NAMALWA (cell line): ENCODE data around the gene TMCO4.

ENCODE experiments used
- DNase-seq: peaks from one replicate; pipeline ENCODE4 v3.0.0-alpha.2; 2015; ENCODE audit warnings: low spot score

Gene TMCO4

DNA sequence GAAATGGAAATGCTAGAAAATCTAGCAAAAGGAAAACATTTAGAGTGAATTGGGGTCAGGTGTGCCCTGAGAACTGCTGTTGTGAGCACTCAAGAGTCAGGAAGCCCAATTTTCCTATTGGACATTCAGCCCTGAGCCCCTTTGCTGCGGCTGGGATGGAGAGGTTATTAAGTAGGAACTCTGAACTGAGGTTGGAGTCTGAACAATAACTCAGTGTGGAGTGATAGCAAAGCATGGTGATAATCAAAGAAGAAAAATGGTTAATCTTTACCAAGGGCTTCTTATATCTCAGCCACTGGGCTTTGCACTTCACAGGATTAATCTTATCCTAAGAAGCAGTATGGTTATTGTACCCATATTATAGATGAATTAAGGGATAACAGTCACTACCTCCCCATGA lies 52.0 kb downstream of the TMCO4 start:
- no peak for DNase-seq

DNA sequence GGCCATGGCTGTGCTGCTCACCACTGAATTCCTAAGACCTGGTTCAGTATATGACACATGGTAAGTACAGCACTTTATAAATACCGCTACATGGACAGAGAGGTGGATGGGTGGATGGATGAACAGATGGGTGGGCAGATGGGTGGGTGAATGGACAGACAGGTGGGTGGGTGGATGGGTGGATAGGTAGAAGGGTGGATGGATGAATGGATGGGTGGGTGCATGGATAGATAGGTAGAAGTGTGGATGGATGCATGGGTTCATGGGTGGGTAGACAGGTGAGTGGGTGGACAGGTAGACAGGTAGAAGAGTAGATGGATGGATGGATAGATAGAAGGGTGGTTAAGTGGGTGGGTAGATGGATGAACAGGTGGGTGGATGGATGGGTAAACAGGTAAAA lies 54.8 kb downstream of the TMCO4 start:
- no peak for DNase-seq

DNA sequence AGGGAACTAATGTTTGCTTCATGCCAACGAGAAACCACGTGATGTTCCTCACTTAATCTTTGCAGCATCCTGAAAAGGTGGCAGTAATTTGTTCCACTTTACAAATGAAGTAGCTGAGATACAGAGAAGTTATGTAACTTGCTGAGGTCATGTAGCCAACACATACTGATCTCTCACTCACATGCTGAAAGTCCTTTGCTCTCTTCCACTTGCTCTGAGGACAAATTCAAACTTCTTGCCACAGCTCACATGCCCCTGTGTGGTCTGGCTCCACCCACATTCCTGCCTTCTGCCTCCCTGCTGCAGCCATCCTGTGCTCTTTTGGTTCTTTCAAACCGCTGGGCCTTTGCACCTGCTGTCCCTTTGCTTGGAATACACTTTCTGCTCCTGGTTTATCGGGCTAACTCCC lies 55.4 kb downstream of the TMCO4 start:
- no peak for DNase-seq

DNA sequence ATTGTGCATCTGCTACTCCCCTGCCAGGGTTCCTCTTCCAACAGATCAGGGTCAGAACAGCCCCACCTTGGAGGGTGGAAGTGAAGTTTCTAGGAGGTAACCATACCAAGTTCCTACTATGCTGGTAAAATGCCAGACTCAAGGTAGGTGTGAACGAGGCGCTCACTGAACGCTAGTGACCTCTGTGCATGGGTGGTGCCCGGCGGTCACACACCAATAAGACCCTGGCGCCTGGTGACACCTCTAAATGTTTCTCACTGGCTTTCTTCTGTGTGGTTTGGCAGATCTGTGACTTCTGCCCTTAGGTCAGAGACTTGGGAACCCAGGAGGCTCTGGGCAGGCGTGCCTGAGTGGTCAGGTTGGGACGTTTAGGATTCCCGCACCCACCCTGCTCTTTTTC lies 55.9 kb downstream of the TMCO4 start:
- DNase-seq: no peak

DNA sequence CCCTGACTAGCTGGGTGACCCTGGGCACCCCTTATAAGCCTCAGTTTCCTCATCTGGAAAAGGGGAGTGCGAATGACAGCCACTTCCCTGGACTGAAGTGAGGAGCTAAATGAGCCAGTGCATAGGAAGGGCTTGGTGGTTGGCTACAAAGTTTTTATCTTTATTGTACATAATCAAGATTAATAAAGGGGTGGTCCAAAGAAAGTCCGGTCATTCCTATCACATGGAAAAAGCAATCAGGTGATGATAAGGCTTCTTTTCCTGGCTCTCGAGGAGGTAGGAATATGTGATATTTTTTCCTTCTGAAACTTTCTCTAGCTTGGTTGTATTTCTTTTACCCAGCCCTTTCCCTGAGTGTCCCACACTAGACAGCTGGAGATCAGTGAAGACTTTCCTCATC lies 56.5 kb downstream of the TMCO4 start:
- no peak for DNase-seq

DNA sequence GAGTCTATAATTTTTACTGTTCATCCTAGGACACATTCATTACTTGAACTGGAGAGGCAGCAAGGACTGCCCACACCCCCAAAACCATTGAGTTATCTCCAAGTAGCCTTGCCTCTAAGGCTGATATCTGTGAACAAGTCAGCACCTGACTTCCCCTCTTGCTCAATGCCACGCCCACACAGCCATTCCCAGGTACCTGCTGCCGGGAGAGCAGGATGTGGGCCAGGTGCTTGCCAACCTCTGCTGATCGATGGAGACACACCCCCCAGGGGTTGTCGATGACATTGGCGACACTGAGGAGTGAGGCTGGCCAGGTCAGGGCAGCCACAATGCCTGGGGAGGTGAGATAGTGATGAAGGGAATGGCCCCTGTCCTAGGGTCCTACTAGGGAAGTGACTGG lies 60.1 kb downstream of the TMCO4 start:
- DNase-seq: no peak

DNA sequence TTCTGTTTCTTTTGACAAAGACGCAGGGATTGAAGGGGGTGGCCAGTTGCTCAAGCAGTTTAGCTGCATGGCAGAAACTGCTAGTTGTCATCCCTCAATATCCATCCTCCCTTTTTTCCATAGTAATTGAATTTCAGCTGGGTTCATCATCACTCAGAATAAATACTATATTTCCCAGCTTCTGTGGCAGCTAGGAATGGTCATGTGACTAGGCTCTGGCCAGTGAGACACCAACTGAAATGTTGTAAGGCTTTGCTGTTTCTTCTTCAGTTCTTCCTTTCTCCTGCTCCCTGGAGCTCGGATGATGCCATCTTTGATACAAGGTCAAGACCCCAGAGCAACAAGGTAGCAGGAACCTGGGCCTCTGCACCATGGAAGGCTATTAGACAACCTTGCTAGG lies 61.0 kb downstream of the TMCO4 start:
- no peak for DNase-seq

DNA sequence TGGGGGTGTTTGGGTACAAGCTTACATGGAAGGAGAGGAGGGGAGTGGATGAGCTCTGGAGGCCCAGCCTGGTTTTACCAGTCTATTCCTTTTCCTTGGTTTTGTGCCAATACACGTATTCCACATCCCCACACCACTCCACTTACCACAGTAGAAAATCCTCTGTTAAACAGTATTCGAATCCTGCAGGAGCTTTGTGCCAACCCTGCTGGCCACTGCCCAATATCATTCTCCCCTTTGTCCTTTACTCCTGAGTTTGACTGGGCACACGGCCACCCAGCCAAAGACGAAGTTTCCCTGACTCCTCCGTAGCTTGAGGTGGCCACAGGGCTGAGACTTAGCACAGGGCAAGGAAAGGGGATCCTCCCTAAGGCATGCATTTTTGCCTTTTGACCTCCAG lies 61.6 kb downstream of the TMCO4 start:
- DNase-seq: no peak

DNA sequence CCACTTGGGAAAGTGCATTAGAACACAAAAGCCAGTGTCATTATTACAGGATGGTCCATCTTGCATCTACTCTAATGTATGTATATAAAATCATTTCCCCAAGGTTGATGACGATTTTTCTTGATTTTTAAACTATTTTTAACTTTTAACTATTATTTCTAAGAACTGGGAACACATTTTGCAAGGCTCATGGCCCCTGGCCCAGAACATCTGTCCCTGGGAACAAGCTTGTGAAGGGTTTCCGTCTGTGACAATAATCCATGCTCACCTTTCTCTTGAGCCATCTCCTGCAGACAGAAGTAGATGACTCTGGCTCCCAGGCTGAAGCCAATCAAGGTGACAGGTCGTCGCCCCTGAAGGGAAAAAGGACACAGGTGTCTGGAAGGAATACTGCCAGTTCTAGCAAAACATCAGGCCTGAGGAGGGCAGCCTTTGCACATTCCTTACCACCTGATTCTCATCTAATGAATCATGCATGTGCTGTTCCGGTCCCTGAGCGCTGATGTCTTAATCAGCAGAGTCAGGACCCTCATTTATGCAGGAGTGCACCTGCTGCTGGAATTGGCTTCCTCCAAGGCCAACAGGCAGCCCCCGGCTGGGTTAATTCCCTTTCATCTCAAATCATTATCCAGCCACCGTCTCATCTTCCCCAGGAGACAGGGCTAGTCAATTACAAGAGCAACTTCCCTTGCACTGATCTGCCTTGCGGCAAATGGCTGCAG lies 62.5 kb downstream of the TMCO4 start:
- DNase-seq: no peak

DNA sequence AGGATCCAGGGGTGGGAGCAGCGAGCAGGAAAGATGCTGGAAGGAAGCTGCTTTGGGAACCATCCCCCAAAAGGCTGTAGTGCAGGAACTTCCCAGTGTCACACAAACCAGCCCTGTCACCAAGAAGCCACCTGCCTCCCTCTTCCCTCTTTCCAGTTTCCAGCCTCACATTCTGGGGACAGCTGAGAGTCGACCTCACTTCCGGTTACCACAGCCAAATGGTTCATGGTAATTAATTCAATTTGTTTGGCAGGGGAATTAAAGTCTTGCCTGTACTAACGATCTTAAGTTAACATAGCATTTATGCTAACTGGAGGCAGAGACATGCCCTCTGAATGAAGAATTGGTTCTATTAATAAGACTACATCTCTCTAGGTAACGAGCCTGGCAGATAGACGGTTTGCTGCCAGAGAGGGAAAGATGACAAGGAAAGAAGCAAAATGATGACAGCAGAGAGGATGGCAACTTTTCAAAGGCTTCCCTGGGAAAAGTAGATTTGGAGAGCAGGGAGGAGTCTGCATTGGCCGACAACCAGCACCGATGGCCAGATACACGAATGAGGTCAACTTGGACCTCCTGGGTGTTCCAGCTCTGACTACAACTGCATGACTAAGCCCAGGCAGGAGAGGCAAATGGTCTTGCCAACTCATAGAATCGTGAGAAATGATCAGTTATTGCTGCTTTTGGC lies 64.1 kb downstream of the TMCO4 start:
- no peak for DNase-seq

DNA sequence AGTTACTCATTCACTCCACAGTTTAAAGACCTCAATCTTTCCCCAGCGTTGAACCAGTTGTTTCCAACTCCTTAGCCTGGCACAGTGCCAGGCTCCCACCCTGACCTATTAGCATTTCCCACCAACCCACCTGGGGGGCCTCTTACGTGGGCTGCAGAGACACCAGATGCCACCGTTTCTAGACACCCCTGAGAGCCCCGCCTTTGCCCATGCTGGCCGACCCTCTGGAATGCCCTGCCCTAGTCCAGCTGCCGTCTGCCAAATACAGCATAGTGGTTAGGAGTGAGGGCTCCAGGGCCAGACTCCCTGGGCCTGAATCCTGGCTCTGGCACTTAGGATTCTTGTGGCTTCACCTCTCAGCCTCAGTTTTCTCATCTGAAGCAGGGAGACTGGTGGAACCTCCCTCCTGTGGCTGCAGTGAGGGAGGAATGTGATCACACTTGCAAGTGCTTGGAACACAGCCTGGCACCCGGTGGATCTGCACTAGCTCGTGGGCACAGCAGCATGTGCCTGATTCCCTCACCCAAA lies 65.2 kb downstream of the TMCO4 start:
- no peak for DNase-seq

DNA sequence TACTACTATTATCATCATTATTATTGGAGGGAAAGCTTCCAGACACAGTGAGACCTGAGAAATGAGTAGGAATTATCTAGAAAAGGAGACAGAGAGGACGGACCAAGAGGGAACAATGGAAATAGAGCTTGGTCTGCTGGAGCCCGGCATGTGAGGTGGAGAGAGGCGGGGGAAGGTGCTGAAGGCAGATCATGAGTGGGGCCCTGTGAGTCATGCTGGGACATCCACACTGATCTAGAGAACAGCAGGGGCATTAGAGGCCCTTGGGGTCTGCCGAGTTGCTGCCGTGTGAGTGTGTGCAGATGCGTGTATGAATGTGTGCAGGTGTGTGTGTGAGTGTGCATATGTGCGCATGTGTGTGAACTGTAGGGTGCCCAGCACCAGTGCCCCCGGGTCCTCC lies 65.7 kb downstream of the TMCO4 start:
- no peak for DNase-seq

DNA sequence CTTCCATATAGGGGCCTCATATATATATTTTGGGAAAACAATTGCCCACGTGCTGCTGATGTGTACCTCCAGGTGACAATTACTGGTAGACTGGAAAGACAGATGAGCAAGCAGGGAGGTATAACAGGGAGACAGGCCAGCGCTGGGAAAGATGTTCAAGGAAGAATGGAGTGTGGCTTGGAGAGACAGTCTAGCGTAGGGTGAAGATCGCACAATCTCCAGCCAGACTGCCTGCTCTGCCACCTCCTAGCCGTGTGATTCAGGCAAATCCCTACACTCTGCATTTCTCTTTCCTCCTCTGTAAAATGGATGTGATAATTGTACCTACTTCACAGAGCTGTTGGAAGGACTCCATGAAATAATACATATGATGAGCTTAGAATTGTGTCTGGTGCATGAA lies 66.1 kb downstream of the TMCO4 start:
- DNase-seq: no peak

DNA sequence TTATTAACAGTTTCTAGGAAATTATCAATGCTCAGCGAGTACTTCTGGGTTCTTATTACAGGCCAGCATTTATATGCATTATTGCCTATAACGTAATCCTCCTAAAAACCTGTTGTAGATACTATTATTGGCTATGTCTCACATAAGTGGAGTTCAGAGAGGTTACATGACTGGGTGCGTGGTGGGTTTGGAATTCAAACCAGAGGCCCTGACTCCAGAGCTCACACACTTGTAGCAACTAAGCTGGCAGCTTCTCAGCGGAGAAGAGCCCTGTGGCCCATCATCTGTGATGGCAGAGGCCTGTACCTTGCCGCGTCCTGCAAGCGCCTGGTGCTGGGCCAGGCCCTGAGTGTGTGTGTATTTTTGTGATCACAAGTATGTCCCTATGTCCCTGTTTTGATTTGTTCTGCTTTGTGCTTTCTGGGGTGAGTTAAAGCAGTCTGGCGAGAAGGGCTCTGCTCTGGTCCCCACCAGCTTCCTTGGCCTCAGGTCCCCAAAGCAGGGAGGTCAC lies 68.3 kb downstream of the TMCO4 start:
- no peak for DNase-seq

DNA sequence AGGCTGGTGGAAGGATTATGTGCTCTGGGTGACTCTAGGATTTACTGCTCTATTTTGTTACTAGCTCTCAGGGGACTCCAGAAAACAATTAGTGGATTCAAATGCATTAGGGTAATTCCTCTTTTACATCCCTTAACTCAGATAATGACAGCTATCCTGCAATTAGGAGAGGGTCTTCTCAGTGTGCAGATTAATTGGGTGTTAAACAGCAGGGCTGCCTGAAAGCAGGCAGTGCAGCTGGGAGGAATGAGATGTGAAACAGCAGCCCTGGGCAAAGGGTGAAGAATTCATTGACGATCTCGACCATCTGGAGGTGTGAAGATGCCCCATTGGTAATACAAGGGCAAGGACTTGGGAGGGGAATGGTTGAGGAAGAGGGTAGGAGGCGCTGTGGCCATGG lies 68.9 kb downstream of the TMCO4 start:
- no peak for DNase-seq

DNA sequence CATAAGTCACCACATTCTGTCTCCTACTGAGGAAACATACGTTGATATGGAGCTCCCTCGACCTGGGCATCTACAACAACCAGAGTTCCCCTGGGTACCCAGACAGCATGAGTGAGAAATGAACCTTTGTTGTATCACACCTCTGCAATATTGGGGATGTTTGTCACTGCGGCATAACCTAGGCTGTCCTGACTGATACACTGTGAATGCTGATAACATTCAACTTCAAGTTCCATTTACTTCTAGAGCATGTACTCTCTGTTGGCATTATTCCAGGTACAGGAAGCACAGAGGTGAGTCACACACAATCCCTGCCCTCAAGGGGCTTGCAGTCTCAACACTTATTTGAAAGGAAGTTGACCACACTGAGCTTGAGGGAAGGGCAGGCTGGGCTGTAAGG lies 69.5 kb downstream of the TMCO4 start:
- no peak for DNase-seq

DNA sequence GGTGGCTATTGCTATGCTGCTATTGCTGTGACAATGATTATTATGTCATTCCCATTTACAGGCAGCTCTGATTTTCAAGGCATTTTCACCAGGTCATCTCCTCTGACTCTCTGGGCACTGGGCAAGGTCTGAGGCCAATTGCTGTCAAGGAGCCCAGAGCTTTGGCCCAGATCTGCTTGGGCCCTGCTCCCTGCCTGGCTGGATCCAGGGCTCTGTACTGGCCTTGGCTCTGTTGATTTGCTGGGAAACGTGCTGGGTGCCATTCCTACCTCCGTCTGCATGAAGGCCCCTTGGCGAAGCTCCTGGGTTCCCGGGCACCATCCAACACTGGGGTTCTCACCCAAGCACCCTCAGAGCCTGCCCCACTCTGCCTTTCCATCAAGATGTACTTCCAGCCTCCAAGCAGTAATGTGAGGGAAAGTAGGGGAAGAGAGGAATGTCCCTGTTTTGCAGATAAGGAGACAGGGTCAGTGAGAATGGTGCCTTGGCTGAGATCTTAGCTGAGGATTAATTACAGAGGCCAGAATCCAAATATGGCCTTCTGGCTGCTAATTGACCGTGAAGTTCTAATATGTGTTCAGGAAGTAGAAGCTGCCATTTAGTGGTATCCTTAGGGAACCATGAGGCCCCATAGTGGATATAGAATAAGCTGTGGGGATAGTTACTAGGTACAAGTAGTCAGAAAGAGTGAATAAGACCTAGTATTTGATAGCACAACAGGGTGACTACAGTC lies 71.1 kb downstream of the TMCO4 start:
- no peak for DNase-seq

DNA sequence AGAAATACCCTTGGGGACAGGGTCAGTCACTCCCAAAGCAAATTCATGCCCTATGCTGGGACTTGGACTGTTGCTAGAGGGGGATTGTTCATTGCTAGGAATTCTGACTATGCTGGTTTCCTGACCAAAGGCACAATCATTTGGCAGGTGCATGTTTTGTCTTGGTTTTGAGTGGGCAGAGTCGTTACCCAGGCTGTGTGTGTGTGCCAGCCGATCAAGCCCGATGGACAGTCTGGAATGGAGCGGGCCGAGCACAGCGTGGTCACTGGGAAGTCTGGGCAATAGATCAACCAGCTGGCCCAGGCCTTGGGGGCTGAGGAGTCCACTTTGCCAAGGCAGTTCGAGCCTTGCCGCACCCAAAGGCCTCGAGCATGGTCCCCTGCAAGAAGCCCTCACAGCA lies 74.1 kb downstream of the TMCO4 start:
- DNase-seq: no peak

DNA sequence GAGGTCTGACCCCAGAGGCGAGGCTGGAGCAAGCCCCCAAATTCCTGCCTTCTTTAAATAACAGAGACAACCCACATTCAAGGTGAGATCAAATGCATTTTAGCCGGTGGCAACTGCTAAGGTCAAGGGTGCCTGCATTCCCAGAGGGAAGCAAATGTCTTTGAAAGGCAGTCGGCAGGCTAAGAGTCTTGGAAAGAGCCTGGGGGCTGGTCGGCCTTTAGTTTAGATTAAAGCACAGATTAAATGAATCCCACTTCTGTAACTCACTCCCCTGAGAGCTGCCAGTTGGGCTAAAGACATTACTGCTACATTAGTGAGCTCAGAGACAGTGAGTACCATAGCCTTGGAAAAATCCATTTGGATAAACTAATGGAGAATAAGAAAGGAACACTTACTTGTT lies 75.8 kb downstream of the TMCO4 start:
- DNase-seq: no peak

DNA sequence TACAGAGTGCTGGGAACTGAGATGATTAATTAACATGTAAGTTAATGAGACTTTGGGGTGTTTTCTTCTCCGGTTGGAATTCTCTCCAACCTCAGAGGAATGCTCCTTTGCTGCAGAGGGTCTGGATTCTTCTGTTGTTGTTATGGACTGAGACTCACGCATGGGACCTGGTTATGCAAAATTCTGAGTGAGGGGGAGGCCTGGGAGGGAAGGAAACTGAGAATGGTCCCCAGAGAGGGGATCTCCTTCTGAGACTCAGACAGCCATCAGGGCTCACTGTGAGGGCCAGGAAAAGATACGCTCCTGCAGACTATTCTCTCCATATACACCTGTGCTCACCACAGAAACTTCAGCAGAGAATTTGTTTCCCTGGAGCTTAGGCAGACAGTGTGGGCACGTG lies 78.7 kb downstream of the TMCO4 start:
- no peak for DNase-seq

DNA sequence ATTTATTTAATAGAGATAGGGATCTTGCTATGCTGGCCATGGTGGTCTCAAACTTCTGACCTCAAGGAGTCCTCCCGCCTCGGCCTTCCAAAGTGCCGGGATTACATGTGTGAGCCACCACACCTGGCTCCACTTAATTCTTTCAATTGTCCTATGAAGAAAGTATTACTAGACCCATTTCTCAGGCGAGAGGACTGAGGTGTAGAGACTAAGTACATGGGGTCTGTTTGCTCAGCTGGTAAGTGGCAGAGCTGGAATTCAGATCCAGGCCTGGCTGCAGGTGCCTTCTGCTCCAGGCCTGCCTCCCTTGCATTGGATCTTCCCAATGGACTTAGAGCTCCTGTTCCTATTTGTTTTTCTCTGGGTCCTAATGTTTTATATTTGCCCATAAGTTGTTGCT lies 79.5 kb downstream of the TMCO4 start:
- no peak for DNase-seq

DNA sequence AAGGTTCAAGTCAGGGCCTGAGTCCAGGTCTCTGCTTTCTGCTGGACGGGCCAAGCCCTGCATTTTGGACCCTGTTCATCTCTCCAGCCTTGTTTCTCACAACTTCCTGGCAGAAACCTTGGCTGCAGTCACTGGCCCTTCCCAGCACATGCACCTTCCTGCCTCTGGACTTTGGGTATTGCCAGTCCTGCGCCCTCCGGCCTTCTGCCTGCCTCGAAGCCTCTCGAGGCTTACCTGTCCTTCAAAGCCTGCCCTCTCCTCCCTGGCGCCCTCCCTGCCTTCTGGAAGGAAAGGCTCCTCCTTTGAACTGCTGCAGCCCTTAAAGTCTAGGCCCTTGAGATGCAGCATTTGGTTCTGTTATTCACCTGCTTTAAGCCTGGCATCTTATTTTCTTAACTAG lies 82.2 kb downstream of the TMCO4 start:
- no peak for DNase-seq
